ENCODE results near the gene KLHL13. TPM values are rescaled to one million over a fixed set of nuclear protein-coding genes. Genes with fewer than 3 reads are reported as not detected.

KLHL13 gene
- total RNA-seq, 4 donors from 2014 or later = 1.3 to 8.2 (median 5.2) TPM

- TF ChIP-seq POLR2A (IDR thresholded peaks at IDR 0.05) = no peak
- no peak for TF ChIP-seq CTCF (IDR thresholded peaks at IDR 0.05)
- Histone ChIP-seq H3K27ac (no peak overlapping the region), H3K36me3 (no peaks in the 10 kb centered on the region), H3K9me3 (no peaks in the 10 kb centered on the region), H3K4me3 (no peak overlapping the region), H3K4me1 (no peaks in the 10 kb centered on the region), H3K27me3 (no peaks in the 10 kb centered on the region)
- no peak for DNase-seq
- intact Hi-C loops (cut with DNase I) = no loop called here
- WGBS, 2 donors = 38 to 83% methylated on average over 1 to 2 of the region's 3 CpGs
These were observed 77.8 kb downstream of the KLHL13 start for GRCh38 chrX:118038614-118039365.

GRCh38 chrX:118026631-118027030, 90.0 kb downstream of the KLHL13 start:
- no peak for TF ChIP-seq POLR2A (IDR thresholded peaks at IDR 0.05)
- no peak for TF ChIP-seq CTCF (IDR thresholded peaks at IDR 0.05)
- H3K9me3 ChIP-seq = no peaks in the 10 kb centered on the region
- H3K27ac ChIP-seq = no peak overlapping the region
- H3K36me3 ChIP-seq = no peaks in the 10 kb centered on the region
- 36 to 73% methylated on average over 1 of the region's 1 CpG for WGBS, 2 donors
- H3K4me1 ChIP-seq = no peaks in the 10 kb centered on the region
- no peaks in the 10 kb centered on the region for H3K27me3 ChIP-seq
- H3K4me3 ChIP-seq = no peak overlapping the region
- DNase-seq = no peak
- intact Hi-C loops (cut with DNase I) = no loop called here

- TF ChIP-seq POLR2A (IDR thresholded peaks at IDR 0.05) (no peak), CTCF (IDR thresholded peaks at IDR 0.05) (no peak)
- Histone ChIP-seq H3K9me3 (no peaks in the 10 kb centered on the region), H3K27ac (no peak overlapping the region), H3K27me3 (no peaks in the 10 kb centered on the region), H3K4me1 (no peaks in the 10 kb centered on the region), H3K4me3 (no peak overlapping the region), H3K36me3 (no peaks in the 10 kb centered on the region)
- WGBS, 2 donors = 53 to 76% methylated on average over 4 of the region's 4 CpGs
- no peak for DNase-seq
- intact Hi-C loops (cut with DNase I) = no loop called here
These were observed 91.4 kb downstream of the KLHL13 start for GRCh38 chrX:118025226-118025625.

GRCh38 chrX:118024482-118024881, 92.1 kb downstream of the KLHL13 start:
- Histone ChIP-seq H3K4me3 (no peak overlapping the region), H3K9me3 (no peaks in the 10 kb centered on the region), H3K27ac (no peak overlapping the region), H3K36me3 (no peaks in the 10 kb centered on the region), H3K4me1 (no peaks in the 10 kb centered on the region), H3K27me3 (no peaks in the 10 kb centered on the region)
- intact Hi-C loops (cut with DNase I) = no loop called here
- DNase-seq = no peak
- TF ChIP-seq CTCF (IDR thresholded peaks at IDR 0.05) (no peak), POLR2A (IDR thresholded peaks at IDR 0.05) (no peak)
- 9 to 38% methylated on average over 1 of the region's 1 CpG for WGBS, 2 donors

GRCh38 chrX:118022753-118023152, 93.9 kb downstream of the KLHL13 start:
- TF ChIP-seq POLR2A (IDR thresholded peaks at IDR 0.05) = no peak
- no peak for TF ChIP-seq CTCF (IDR thresholded peaks at IDR 0.05)
- H3K27me3 ChIP-seq = no peaks in the 10 kb centered on the region
- no peaks in the 10 kb centered on the region for H3K4me1 ChIP-seq
- H3K27ac ChIP-seq = no peak overlapping the region
- intact Hi-C loops (cut with DNase I) = no loop called here
- H3K9me3 ChIP-seq = no peaks in the 10 kb centered on the region
- no peak overlapping the region for H3K4me3 ChIP-seq
- 41 to 69% methylated on average over 2 of the region's 2 CpGs for WGBS, 2 donors
- no peak for DNase-seq
- no peaks in the 10 kb centered on the region for H3K36me3 ChIP-seq
